Testis (tissue), 3 donors: ENCODE data around the gene PPM1H. TPM values are rescaled to one million over a fixed set of nuclear protein-coding genes. Genes with fewer than 3 reads are reported as not detected.
"Not testable (repeated sequence)": the region's sequence is repeated elsewhere in the genome, so short reads cannot be mapped to it uniquely, and the experiment has no call there.

Experiments used
- DNase-seq: peaks from one replicate; pipeline ENCODE4 v3.0.0-alpha.2; 2019
- H3K27ac ChIP-seq, 2 donors: fragments of 200-600 bp; sonication (generic); one replicate each; pipeline ENCODE4 v1.5.1; 2019
- H3K27me3 ChIP-seq: fragments of 200-600 bp; sonication (generic); one replicate; pipeline ENCODE4 v1.5.1; 2019
- H3K36me3 ChIP-seq: fragments of 200-600 bp; sonication (generic); one replicate; pipeline ENCODE4 v1.5.1; 2017; ENCODE audit warnings: low read depth; ENCODE audit errors: missing control alignments
- H3K4me1 ChIP-seq: fragments of 200-600 bp; sonication (generic); one replicate; pipeline ENCODE4 v1.5.1; 2019
- H3K4me3 ChIP-seq, 2 donors: fragments of 200-600 bp; sonication (generic); one replicate each; pipeline ENCODE4 v1.5.1; 2017 to 2019
- H3K9me3 ChIP-seq: fragments of 200-600 bp; sonication (generic); one replicate; pipeline ENCODE4 v1.5.1; 2017
- POLR2A ChIP-seq: fragments of 450-650 bp; IDR thresholded peaks from one replicate; pipeline ENCODE4 v1.6.1; 2017; ENCODE audit warnings: antibody characterized with exemption, mild to moderate bottlenecking, moderate library complexity
- WGBS, 2 donors: methylation state at CpG; one replicate each; pipeline ENCODE4 v1.1.5; 2018; 5-methylcytosine and 5-hydroxymethylcytosine counted together
- intact Hi-C: fragments of 100-400 bp; cut with DNase I; formaldehyde crosslinking; loops from one replicate; pipeline ENCODE4 v1.15.1; 2023; ENCODE audit warnings: low total_unique reads
- polyA plus RNA-seq: library from polyadenylated mRNA; stranded (reverse); fragments of 350-450 nt; fragmentation: Illumina TruSeq; extraction: RNeasy Lipid Tissue Mini Kit (QIAGEN cat#74804); gene quantifications from one replicate; pipeline ENCODE4 v1.2.3, GENCODE V29; 2014; ENCODE audit warnings: low read depth, low replicate concordance; ENCODE audit not compliant: insufficient read depth
- total RNA-seq, 2 donors: library from RNA; depleted of rRNA; stranded (reverse); fragments of >200 nt; gene quantifications; one replicate each; pipeline ENCODE4 v1.2.3, GENCODE V29; 2016
- TF ChIP-seq, protein P1 (sequence below), 3 experiments: fragments of 450-650 bp in 2 of 3; fragments of 200-600 bp in 1 of 3; sonication (generic) in 1 of 3; IDR thresholded peaks; one replicate each; pipeline ENCODE4 v1.5.1; 2016 to 2019; ENCODE audit warnings: antibody characterized with exemption in 3 of 3, mild to moderate bottlenecking in 2 of 3, moderate library complexity in 1 of 3

Gene PPM1H
- total and polyA plus RNA-seq, 3 donors from 2014 or later, result 2.5 to 9.1 (median 2.7) TPM

DNA sequence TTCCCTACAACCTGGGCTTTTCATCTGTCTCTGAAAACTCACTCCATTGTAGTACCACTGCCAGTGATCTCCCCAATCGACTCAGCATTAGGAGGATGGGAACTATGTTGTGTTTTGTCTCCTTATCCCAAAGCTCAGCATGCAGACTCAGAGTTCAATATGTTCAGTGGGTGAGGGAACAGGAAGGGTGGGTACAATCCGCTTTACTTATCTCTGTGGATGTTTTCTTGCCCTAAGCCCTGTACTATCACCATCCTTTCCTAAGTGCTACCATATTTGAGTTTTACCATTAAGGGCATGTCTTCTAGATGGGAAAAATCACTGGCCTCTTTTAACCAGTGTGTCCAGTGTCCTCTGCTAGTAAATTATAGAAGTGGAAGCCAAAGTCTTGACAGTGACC is 107.1 kb downstream of the PPM1H start:
- no peak for TF ChIP-seq POLR2A
- TF ChIP-seq, protein P1, sequence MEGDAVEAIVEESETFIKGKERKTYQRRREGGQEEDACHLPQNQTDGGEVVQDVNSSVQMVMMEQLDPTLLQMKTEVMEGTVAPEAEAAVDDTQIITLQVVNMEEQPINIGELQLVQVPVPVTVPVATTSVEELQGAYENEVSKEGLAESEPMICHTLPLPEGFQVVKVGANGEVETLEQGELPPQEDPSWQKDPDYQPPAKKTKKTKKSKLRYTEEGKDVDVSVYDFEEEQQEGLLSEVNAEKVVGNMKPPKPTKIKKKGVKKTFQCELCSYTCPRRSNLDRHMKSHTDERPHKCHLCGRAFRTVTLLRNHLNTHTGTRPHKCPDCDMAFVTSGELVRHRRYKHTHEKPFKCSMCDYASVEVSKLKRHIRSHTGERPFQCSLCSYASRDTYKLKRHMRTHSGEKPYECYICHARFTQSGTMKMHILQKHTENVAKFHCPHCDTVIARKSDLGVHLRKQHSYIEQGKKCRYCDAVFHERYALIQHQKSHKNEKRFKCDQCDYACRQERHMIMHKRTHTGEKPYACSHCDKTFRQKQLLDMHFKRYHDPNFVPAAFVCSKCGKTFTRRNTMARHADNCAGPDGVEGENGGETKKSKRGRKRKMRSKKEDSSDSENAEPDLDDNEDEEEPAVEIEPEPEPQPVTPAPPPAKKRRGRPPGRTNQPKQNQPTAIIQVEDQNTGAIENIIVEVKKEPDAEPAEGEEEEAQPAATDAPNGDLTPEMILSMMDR (IDR thresholded peaks at IDR 0.05), result no peak
- Histone ChIP-seq H3K9me3 (no peaks in the 10 kb centered on the region), H3K36me3 (no peaks in the 10 kb centered on the region), H3K4me1 (no peaks in the 10 kb centered on the region), H3K27ac (no peak overlapping the region), H3K4me3 (no peak overlapping the region), H3K27me3 (no peaks in the 10 kb centered on the region)
- no peak for DNase-seq
- intact Hi-C loops, result no loop called here
- 83 to 95% methylated on average over 2 of the region's 2 CpGs for WGBS, 2 donors

DNA sequence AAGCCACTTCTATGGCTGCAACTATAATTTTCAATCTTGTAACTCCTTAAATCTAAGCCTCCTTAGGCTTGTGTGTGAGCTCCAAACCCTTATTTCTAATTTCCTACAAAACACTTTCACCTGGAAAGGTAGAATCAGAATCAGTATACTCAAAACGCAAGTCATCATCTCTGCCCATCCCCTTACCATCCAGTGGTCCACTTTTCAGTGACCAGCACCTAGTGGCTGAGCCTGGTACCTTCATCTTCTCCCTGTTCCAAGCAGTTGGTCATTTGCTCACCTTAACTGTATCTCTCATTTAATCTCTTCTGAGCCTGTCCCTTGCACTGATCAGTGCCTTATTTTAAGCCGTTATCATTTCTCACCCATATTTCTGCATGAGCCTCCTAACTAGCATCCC is 107.9 kb downstream of the PPM1H start:
- H3K4me1 ChIP-seq, result no peaks in the 10 kb centered on the region
- no peak overlapping the region for H3K4me3 ChIP-seq
- DNase-seq, result no peak
- H3K36me3 ChIP-seq, result no peaks in the 10 kb centered on the region
- TF ChIP-seq POLR2A, result no peak
- TF ChIP-seq, protein P1 (IDR thresholded peaks at IDR 0.05), result no peak
- intact Hi-C loops, result no loop called here
- no peaks in the 10 kb centered on the region for H3K9me3 ChIP-seq
- H3K27me3 ChIP-seq, result no peaks in the 10 kb centered on the region
- no peak overlapping the region for H3K27ac ChIP-seq
- 88% methylated on average over 2 of the region's 2 CpGs for WGBS, 2 donors

DNA sequence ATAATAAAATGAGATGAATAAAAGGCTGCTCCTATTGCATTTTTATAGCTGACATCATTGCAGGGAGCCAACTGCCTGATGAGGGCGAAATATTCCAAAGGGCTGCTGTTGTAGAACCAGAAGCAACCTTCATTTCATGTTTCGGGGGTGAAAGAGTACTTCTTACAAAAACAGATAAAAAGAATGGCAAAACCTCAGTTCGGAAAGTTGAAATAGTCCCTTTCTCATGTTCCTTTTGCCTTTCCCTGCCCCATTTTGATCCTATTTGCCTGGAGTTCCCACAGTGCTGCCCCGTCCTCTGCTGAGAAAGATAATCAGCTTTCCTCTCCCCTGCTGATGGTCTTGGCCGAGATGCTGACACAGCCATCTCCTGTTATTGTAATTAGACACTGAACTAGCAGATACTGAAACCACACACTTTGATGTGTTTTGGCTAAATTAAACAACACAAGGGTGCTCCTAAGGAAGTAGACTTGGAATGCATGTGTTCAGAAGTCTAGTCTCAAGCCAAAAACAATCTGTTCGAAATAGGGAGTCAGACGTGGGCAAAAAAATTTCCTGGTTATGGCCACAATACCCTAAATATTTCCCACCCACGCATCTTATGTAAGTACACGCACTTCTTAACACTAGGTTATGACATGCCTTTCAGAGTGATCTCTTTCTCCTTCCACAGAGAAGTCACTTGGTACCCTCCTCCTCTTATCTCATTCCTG is 117.2 kb downstream of the PPM1H start:
- intact Hi-C loops, result no loop called here
- Histone ChIP-seq H3K27me3 (no peaks in the 10 kb centered on the region), H3K4me3 (no peak overlapping the region), H3K36me3 (no peaks in the 10 kb centered on the region), H3K9me3 (no peaks in the 10 kb centered on the region), H3K27ac (peak overlapping the region in 1 of 2 donors; percentile 52), H3K4me1 (no peaks in the 10 kb centered on the region)
- 39 to 47% methylated on average over 9 of the region's 9 CpGs for WGBS, 2 donors
- peak; percentile 30 for DNase-seq
- TF ChIP-seq POLR2A, result no peak
- TF ChIP-seq, protein P1 (IDR thresholded peaks at IDR 0.05), result no peak

DNA sequence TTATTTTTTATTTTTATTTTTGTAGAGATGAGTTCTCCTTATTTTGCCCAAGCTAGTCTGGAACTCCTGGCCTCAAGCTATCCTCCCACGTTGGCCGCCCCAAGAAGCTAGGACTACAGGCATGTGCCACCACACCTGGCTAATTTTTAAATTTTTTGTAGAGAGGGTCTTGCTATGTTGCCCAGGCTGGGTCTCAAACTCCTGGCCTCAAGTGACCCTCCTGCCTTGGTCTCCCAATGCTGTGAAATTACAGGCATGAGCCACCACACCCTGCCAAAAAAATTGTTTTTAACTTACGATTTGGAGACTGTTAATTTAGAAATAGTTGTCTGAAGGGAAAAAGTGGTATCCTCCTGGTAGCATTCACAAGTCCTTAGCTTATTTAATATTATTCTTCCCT is 120.7 kb downstream of the PPM1H start:
- TF ChIP-seq POLR2A, result no peak

DNA sequence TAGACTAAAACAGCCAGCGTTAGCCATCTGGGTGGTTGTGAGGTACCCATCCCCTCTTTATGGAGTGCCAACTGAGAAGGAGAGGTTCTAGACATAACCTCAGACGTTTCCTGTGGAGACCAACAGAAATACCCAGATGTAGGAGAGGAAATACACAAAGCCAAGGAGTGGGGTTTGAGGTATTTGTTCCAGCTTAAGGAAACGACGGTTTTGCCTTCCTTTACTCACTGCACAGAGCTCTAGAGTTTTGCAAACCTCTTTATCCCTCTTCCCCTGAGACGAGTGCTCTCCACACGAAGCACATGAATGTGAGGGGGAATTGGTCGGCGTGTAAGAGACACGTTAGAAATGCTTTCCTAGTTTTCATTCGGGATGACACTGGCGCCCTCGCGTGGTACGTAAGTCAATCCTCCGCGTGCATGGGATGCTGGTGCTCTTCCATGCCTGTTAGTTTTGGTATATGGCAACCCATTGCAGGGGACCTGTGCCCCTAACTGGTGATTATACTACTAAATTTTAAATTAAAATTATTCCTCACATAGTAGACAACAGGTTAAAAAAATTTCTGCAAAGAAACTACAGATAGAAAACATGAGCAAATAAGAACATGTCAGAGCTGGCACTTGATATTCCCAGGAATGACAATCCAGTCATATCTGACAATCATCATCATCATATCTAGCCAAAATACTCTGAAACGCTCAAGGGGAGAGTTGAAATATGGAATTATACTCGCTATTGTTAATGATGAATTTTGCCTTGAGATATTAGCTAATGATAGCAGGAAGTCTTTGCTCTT is 121.7 kb downstream of the PPM1H start:
- intact Hi-C loops, result no loop called here

More for the DNA sequence above, 120.7 kb downstream of the PPM1H start:
- intact Hi-C loops, result no loop called here
- WGBS, 2 donors, result 97% methylated on average over 3 of the region's 3 CpGs
- Histone ChIP-seq H3K36me3 (no peaks in the 10 kb centered on the region), H3K27me3 (no peaks in the 10 kb centered on the region), H3K27ac (no peak overlapping the region), H3K4me1 (no peaks in the 10 kb centered on the region), H3K9me3 (no peaks in the 10 kb centered on the region), H3K4me3 (no peak overlapping the region)
- no peak for DNase-seq

DNA sequence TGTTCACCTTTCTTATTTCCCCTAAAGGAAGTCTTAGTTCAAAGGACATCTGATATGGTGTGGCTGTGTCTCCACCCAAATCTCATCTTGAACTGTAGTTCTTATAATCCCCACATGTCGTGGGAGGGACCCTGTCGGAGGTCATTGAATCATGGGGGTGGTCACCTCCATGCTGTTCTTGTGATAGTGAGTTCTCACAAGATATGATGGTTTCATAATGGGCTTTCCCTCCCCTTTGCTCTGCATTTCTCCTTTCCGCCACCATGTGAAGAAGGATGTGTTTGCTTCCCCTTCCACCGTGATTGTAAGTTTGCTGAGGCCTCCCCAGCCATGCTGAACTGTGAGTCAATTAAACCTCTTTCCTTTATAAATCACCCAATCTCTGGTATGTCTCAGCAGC is 123.5 kb downstream of the PPM1H start:
- H3K4me3 ChIP-seq, H3K27ac ChIP-seq, H3K4me1 ChIP-seq, H3K36me3 ChIP-seq, H3K27me3 ChIP-seq, H3K9me3 ChIP-seq, intact Hi-C loops, DNase-seq: not testable (repeated sequence)
- WGBS, 2 donors, result 82 to 84% methylated on average over 4 of the region's 4 CpGs

More for the DNA sequence above, 121.7 kb downstream of the PPM1H start:
- H3K36me3 ChIP-seq, result no peaks in the 10 kb centered on the region
- H3K9me3 ChIP-seq, result no peaks in the 10 kb centered on the region
- DNase-seq, result peak; percentile 80
- TF ChIP-seq, protein P1 (IDR thresholded peaks at IDR 0.05), result peak in 2 of 3 experiments; percentile 32 to 62
- no peak for TF ChIP-seq POLR2A
- H3K27me3 ChIP-seq, result no peaks in the 10 kb centered on the region
- 12% methylated on average over 18 of the region's 18 CpGs for WGBS, 2 donors
- no peaks in the 10 kb centered on the region for H3K4me1 ChIP-seq
- no peak overlapping the region for H3K4me3 ChIP-seq
- H3K27ac ChIP-seq, result no peak overlapping the region
